SK-N-SH treated with all-trans-retinoic acid at 6 μM for 48 hours (cell line): ENCODE data around the gene ZNF484.

ENCODE experiments used
- ATAC-seq: fragments of 200-7000 bp; cut with Tn5 transposase; 3 replicates; pipeline ENCODE4 v1.9.1; 2020; ENCODE audit warnings: mild to moderate bottlenecking, moderate library complexity
- ARNTL ChIP-seq: fragments of 450-650 bp; formaldehyde crosslinking; IDR thresholded peaks from 2 replicates; pipeline ENCODE4 v1.5.0; 2020; ENCODE audit warnings: low read depth, mild to moderate bottlenecking, moderate library complexity, borderline replicate concordance
- BACH2 ChIP-seq: fragments of 250-450 bp; sonication (Bioruptor Pico); IDR thresholded peaks from 2 replicates; pipeline ENCODE4 v1.9.0; 2021; ENCODE audit warnings: mild to moderate bottlenecking, borderline replicate concordance
- CSDC2 ChIP-seq: fragments of 250-450 bp; sonication (Bioruptor Pico); IDR thresholded peaks from 2 replicates; pipeline ENCODE4 v1.5.0; 2020; ENCODE audit warnings: mild to moderate bottlenecking, moderate library complexity
- CSRNP3 ChIP-seq: fragments of 250-450 bp; sonication (Bioruptor Pico); IDR thresholded peaks from 2 replicates; pipeline ENCODE4 v1.5.1; 2021; ENCODE audit warnings: mild to moderate bottlenecking, moderate library complexity
- ESRRG ChIP-seq: fragments of 250-450 bp; sonication (Bioruptor Pico); IDR thresholded peaks from 2 replicates; pipeline ENCODE4 v1.6.1; 2021; ENCODE audit warnings: mild to moderate bottlenecking
- GLIS3 ChIP-seq: fragments of 250-450 bp; sonication (Bioruptor Pico); IDR thresholded peaks from 2 replicates; pipeline ENCODE4 v1.5.0; 2020; ENCODE audit warnings: mild to moderate bottlenecking, moderate library complexity
- ISL1 ChIP-seq: fragments of 250-450 bp; sonication (Bioruptor Pico); IDR thresholded peaks from 2 replicates; pipeline ENCODE4 v2.1.2; 2022; ENCODE audit warnings: mild to moderate bottlenecking, moderate library complexity
- OSR1 ChIP-seq: fragments of 250-450 bp; sonication (Bioruptor Pico); IDR thresholded peaks from 2 replicates; pipeline ENCODE4 v1.8.0; 2022; ENCODE audit warnings: moderate library complexity, mild to moderate bottlenecking, inconsistent platforms
- PATZ1 ChIP-seq: fragments of 250-450 bp; sonication (Bioruptor Pico); IDR thresholded peaks from 2 replicates; pipeline ENCODE4 v1.8.0; 2020; ENCODE audit warnings: mild to moderate bottlenecking, moderate library complexity, borderline replicate concordance
- POU6F1 ChIP-seq: fragments of 250-450 bp; sonication (Bioruptor Pico); IDR thresholded peaks from 2 replicates; pipeline ENCODE4 v1.8.0; 2021; ENCODE audit warnings: low read depth, mild to moderate bottlenecking, moderate library complexity, borderline replicate concordance
- PPARA ChIP-seq: fragments of 250-450 bp; sonication (Bioruptor Pico); IDR thresholded peaks from 2 replicates; pipeline ENCODE4 v1.5.0; 2020; ENCODE audit warnings: mild to moderate bottlenecking, borderline replicate concordance
- RARB ChIP-seq: fragments of 250-450 bp; sonication (Bioruptor Pico); IDR thresholded peaks from 2 replicates; pipeline ENCODE4 v1.8.0; 2021; ENCODE audit warnings: mild to moderate bottlenecking, moderate library complexity
- SNAI2 ChIP-seq: fragments of 250-450 bp; sonication (Bioruptor Pico); IDR thresholded peaks from 2 replicates; pipeline ENCODE4 v1.5.0; 2020; ENCODE audit warnings: mild to moderate bottlenecking, moderate library complexity
- TCF4 ChIP-seq: fragments of 250-450 bp; sonication (Bioruptor Pico); IDR thresholded peaks from 2 replicates; pipeline ENCODE4 v1.8.0; 2021; ENCODE audit warnings: mild to moderate bottlenecking, moderate library complexity, borderline replicate concordance
- TOX ChIP-seq: fragments of 250-450 bp; sonication (Bioruptor Pico); IDR thresholded peaks from 2 replicates; pipeline ENCODE4 v1.8.0; 2021; ENCODE audit warnings: mild to moderate bottlenecking, moderate library complexity, borderline replicate concordance
- TSHZ2 ChIP-seq: fragments of 250-450 bp; sonication (Bioruptor Pico); IDR thresholded peaks from 2 replicates; pipeline ENCODE4 v1.5.0; 2020; ENCODE audit warnings: mild to moderate bottlenecking, moderate library complexity
- ZC3H10 ChIP-seq: fragments of 250-450 bp; sonication (Bioruptor Pico); IDR thresholded peaks from 2 replicates; pipeline ENCODE4 v1.5.1; 2021; ENCODE audit warnings: mild to moderate bottlenecking, moderate library complexity
- ZFP3 ChIP-seq: fragments of 250-450 bp; sonication (Bioruptor Pico); IDR thresholded peaks from 2 replicates; pipeline ENCODE4 v1.5.0; 2020; ENCODE audit warnings: mild to moderate bottlenecking, moderate library complexity
- ZFP30 ChIP-seq: fragments of 450-650 bp; formaldehyde crosslinking; IDR thresholded peaks from 2 replicates; pipeline ENCODE4 v1.5.0; 2022; ENCODE audit warnings: mild to moderate bottlenecking, moderate library complexity
- ZNF70 ChIP-seq: fragments of 450-650 bp; formaldehyde crosslinking; IDR thresholded peaks from 2 replicates; pipeline ENCODE4 v1.5.0; 2020; ENCODE audit warnings: mild to moderate bottlenecking, moderate library complexity
- ZNF8 ChIP-seq: fragments of 450-650 bp; formaldehyde crosslinking; IDR thresholded peaks from 2 replicates; pipeline ENCODE4 v1.5.0; 2020; ENCODE audit warnings: mild to moderate bottlenecking, moderate library complexity

ZNF484 gene

GRCh38 chr9:92860867-92861266, 17.0 kb downstream of the ZNF484 start:
- TF ChIP-seq TOX (CRISPR knock-in tag), result no peak
- no peak for TF ChIP-seq OSR1
- TF ChIP-seq ZNF70 (CRISPR knock-in tag), result no peak
- no peak for TF ChIP-seq PPARA (CRISPR knock-in tag)
- TF ChIP-seq PATZ1 (CRISPR knock-in tag), result no peak
- TF ChIP-seq TCF4, result no peak
- no peak for TF ChIP-seq ESRRG (CRISPR knock-in tag)
- no peak for TF ChIP-seq ZC3H10 (CRISPR knock-in tag)
- TF ChIP-seq ARNTL (CRISPR knock-in tag), result no peak
- ATAC-seq, result no peak

DNA sequence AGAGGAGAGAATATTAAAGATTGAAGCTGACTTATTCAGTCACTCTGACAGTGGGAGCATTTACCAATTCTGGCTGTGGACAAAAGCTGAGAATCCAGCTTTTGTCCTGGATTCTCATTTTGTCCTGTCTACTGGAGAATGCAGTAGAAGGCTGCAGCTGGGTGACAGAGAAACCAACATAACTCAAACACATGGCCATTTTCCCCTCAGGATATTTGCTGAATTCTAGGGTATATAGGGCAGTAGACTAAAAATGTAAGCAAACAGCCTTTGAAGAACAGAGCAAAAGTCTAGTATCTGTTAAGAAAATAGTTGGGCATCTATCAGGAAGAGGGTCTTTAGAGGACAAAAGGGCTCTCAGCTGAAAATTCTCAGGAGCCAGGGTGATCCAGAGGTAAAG, 20.6 kb downstream of the ZNF484 start:
- no peak for ATAC-seq
- TF ChIP-seq ZNF8 (no peak), PATZ1 (CRISPR knock-in tag) (no peak), POU6F1 (CRISPR knock-in tag) (no peak), CSDC2 (CRISPR knock-in tag) (no peak), ZNF70 (CRISPR knock-in tag) (no peak), ZC3H10 (CRISPR knock-in tag) (no peak), ZFP30 (no peak), GLIS3 (CRISPR knock-in tag) (no peak), BACH2 (CRISPR knock-in tag) (no peak)

DNA sequence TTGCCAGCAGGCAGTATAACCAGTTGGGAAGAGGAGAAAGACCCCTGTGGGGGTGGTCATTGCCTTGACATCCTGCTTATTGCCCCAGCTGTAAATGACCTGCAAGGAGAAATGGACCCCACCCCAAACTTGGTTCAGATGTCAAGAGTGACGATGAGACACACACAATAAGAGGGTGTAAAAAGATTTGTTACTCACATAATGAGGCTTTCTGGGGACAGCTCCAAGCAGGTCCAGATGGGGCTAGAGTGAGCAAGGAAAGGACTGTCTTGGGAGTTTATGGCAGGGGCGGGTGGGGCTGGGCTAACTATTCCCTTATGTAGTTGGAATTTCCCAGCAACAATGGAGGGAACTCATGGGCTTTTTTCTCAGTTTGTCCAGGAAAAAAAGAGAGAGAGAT, 24.1 kb downstream of the ZNF484 start:
- TF ChIP-seq ISL1 (no peak), GLIS3 (CRISPR knock-in tag) (no peak), CSDC2 (CRISPR knock-in tag) (no peak), TCF4 (no peak), RARB (no peak), SNAI2 (CRISPR knock-in tag) (no peak), PATZ1 (CRISPR knock-in tag) (no peak), ZFP3 (no peak), OSR1 (no peak), BACH2 (CRISPR knock-in tag) (no peak), ARNTL (CRISPR knock-in tag) (no peak), ZFP30 (no peak), TOX (CRISPR knock-in tag) (no peak), PPARA (CRISPR knock-in tag) (no peak), POU6F1 (CRISPR knock-in tag) (no peak), ZNF8 (no peak), TSHZ2 (CRISPR knock-in tag) (no peak), CSRNP3 (no peak)
- ATAC-seq, result no peak
